ENCODE measurements around the gene HBEGF. TPM values are rescaled to one million over a fixed set of nuclear protein-coding genes. Genes with fewer than 3 reads are reported as not detected.

HBEGF gene, protein sequence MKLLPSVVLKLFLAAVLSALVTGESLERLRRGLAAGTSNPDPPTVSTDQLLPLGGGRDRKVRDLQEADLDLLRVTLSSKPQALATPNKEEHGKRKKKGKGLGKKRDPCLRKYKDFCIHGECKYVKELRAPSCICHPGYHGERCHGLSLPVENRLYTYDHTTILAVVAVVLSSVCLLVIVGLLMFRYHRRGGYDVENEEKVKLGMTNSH
- 10 to 100 TPM in 1 of 4 donors, 1 to 10 TPM in 3; 4.7 to 17.4 (median 6.6) TPM for total RNA-seq

DNA sequence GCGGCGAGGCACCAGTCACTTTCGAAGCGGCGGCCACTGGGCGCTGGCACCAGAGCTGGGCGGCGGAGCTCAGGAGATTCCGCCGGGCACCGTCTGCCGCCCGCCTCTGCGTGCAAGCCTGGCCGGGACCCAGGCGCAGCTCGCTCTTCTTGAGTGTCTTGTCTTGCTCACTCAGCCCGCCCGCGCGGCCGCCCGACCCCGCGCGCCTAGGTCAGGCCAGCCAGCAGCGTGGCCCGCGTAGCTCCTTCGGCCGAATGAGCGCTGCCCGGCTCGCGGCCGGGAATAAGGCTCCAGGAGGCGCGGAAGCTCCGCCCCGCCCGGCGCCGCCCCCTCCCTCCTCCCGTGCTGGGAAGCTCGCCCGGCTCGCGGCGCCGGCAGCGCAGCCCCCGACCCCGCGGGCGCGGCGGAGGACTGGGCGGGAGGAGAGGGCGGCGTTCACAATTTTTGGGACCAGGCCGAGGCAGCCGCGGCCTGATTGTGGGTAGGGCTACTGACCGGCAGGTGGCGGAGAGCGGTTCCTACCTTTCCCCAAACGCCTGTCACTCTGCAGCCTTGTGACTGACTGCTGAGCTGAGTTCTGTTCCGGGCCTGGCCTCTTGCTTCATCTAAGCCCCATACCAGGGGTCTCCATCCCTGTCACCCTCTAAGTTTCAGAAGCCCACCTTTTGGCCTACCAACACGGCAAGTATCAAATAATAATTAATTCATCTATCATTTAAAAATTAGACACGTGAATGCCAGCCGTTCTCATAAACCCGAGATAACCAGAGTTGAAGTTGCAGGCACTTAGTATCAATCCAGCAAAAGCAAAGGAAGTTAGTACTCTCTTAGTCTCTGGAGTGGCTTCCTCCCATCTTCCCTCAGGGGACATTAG, at the start of gene HBEGF:
Gene HBEGF (minus strand): TSS at position 256 of the 874 bp plus-strand sequence. CDS start 275 bp downstream, outside the sequence.
- no peaks in the 10 kb centered on the region for H3K9me3 ChIP-seq
- 0 to 6% methylated on average over 2 to 6 of the region's 72 CpGs for WGBS, 2 donors (ENCODE audit: low coverage in 1 of 2)
- peak; percentile 90 for ATAC-seq
- peaks cover 0 to 12% of the 10 kb centered on the region in 2 donors for H3K36me3 ChIP-seq
- peak; percentile 88 for TF ChIP-seq POLR2AphosphoS5 (IDR thresholded peaks at IDR 0.05)
- TF ChIP-seq POLR2A (IDR thresholded peaks at IDR 0.05), result peak; percentile 84 to 90
- no peak for TF ChIP-seq EP300 (IDR thresholded peaks at IDR 0.05)
- TF ChIP-seq, protein P1, sequence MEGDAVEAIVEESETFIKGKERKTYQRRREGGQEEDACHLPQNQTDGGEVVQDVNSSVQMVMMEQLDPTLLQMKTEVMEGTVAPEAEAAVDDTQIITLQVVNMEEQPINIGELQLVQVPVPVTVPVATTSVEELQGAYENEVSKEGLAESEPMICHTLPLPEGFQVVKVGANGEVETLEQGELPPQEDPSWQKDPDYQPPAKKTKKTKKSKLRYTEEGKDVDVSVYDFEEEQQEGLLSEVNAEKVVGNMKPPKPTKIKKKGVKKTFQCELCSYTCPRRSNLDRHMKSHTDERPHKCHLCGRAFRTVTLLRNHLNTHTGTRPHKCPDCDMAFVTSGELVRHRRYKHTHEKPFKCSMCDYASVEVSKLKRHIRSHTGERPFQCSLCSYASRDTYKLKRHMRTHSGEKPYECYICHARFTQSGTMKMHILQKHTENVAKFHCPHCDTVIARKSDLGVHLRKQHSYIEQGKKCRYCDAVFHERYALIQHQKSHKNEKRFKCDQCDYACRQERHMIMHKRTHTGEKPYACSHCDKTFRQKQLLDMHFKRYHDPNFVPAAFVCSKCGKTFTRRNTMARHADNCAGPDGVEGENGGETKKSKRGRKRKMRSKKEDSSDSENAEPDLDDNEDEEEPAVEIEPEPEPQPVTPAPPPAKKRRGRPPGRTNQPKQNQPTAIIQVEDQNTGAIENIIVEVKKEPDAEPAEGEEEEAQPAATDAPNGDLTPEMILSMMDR (IDR thresholded peaks at IDR 0.05), result peak in 3 of 4 experiments; percentile 47 to 57 (median 56)
- H3K27ac ChIP-seq, result peak within 1 kb of the TSS; percentile 35 to 88 (median 84)
- H3K27me3 ChIP-seq, result no peaks in the 10 kb centered on the region
- H3K4me1 ChIP-seq, result peaks cover 0 to 58% (median 12%) of the 10 kb centered on the region in 3 donors
- peak within 1 kb of the TSS; percentile 66 to 75 for H3K4me3 ChIP-seq

DNA sequence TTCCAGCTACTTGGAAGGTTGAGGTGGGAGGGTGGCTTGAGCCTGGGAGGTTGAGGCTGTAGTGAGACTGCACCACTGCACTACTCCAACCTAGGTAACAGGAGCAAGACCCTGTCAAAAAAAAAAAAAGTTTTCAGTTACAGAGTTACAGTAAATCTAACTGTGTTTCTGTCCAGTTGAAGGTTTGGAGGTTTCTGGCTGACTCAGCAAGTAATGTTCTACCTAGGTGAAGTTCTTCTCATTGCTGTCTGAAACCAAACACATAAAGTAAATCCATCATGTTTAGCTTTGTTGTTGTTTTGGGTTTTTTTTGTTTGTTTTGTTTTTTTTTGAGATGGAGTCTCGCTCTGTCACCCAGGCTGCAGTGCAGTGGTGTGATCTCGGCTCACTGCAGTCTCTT, 47.3 kb upstream of the HBEGF start:
- no peak overlapping the region for H3K4me3 ChIP-seq
- ATAC-seq, result no peak
- TF ChIP-seq EP300 (IDR thresholded peaks at IDR 0.05), result no peak
- TF ChIP-seq POLR2A (IDR thresholded peaks at IDR 0.05), result no peak
- TF ChIP-seq, protein P1 (IDR thresholded peaks at IDR 0.05), result no peak
- TF ChIP-seq POLR2AphosphoS5 (IDR thresholded peaks at IDR 0.05), result no peak
- H3K4me1 ChIP-seq, result no peaks in the 10 kb centered on the region
- H3K36me3 ChIP-seq, result peaks cover 0 to 10% of the 10 kb centered on the region in 2 donors
- H3K9me3 ChIP-seq, result no peaks in the 10 kb centered on the region
- no peaks in the 10 kb centered on the region for H3K27me3 ChIP-seq
- WGBS, 2 donors (ENCODE audit: low coverage in 1 of 2), result 100% methylated on average over 1 to 2 of the region's 2 CpGs
- no peak overlapping the region for H3K27ac ChIP-seq

DNA sequence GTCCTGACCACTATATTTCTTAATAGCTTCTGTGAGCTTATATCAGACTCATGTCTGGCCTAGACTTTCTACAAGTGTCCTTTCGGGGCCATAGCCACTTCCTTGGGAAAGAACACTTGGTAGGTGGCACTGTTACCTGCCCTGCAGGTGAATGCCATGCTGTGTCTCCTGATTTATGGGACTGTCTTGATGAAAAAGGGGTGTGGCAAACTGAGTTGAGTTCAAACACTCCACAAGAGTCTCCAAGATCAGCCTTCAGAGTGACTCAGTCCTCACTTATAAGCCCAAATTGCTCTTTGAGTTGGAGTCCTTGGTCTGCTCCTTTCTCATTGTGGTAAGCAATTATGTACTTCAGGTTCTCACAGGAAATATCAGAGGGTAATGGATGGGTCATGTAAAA, 45.3 kb upstream of the HBEGF start:
- no peaks in the 10 kb centered on the region for H3K27me3 ChIP-seq
- no peak overlapping the region for H3K27ac ChIP-seq
- TF ChIP-seq POLR2AphosphoS5 (IDR thresholded peaks at IDR 0.05), result no peak
- no peak for TF ChIP-seq POLR2A (IDR thresholded peaks at IDR 0.05)
- TF ChIP-seq, protein P1 (IDR thresholded peaks at IDR 0.05), result no peak
- TF ChIP-seq EP300 (IDR thresholded peaks at IDR 0.05), result no peak
- H3K4me1 ChIP-seq, result no peaks in the 10 kb centered on the region
- no peak for ATAC-seq
- 100% methylated on average over 1 of the region's 1 CpG for WGBS, 2 donors (ENCODE audit: low coverage in 1 of 2)
- peaks cover 0 to 10% of the 10 kb centered on the region in 2 donors for H3K36me3 ChIP-seq
- H3K9me3 ChIP-seq, result no peaks in the 10 kb centered on the region
- H3K4me3 ChIP-seq, result no peak overlapping the region

DNA sequence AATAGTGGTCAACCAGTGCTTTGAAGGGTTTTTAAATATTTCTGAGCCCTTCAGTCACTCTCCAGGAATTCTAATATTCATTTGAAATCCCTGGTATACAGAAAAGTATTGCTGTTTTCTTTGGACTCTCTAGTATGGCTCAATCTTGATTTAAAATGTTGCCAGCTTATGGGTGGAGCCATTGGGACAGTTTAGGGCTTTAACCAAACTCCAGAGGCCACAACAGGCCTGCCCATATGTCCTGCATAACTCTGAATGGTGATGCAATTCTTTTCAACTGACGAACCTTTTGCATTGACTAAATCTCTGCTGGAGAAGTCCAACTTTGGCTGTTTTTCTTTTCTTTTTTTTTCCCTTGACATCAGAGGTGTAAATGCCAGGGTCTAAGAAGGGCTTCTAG, 44.9 kb upstream of the HBEGF start:
- ATAC-seq, result no peak
- H3K27ac ChIP-seq, result no peak overlapping the region
- H3K4me1 ChIP-seq, result no peaks in the 10 kb centered on the region
- WGBS, 2 donors (ENCODE audit: low coverage in 1 of 2), result 80 to 100% methylated on average over 1 of the region's 1 CpG
- H3K9me3 ChIP-seq, result no peaks in the 10 kb centered on the region
- no peak overlapping the region for H3K4me3 ChIP-seq
- no peaks in the 10 kb centered on the region for H3K27me3 ChIP-seq
- peaks cover 0 to 10% of the 10 kb centered on the region in 2 donors for H3K36me3 ChIP-seq
- no peak for TF ChIP-seq POLR2AphosphoS5 (IDR thresholded peaks at IDR 0.05)

DNA sequence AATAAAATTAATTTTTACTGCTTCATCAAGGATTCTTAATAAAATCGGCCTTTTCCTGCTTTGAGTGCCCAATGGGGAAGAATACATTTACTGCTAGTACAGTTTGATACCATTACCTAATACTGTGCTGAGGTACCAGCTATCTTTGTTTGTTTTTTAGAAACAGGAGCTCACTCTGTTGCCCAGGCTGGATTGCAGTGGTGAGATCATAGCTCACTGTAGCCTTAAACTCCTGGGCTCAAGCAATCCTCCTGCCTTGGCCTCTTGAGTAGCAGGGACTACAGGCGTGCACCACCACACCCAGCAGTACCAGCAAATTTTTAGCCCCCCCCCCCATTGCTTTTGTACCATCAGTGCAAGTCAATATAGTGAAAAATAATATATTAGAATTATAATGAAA, 41.6 kb upstream of the HBEGF start:
- Histone ChIP-seq H3K4me3 (no peak overlapping the region), H3K27ac (no peak overlapping the region), H3K4me1 (no peaks in the 10 kb centered on the region), H3K9me3 (no peaks in the 10 kb centered on the region), H3K36me3 (peaks cover 0 to 7% of the 10 kb centered on the region in 2 donors), H3K27me3 (no peaks in the 10 kb centered on the region)
- no peak for ATAC-seq
- WGBS, 2 donors (ENCODE audit: low coverage in 1 of 2), result 67 to 85% methylated on average over 1 of the region's 2 CpGs
- TF ChIP-seq POLR2AphosphoS5 (IDR thresholded peaks at IDR 0.05), result no peak
